Left lung (tissue), 10 donors: Measurements from ENCODE around the gene TMPRSS9. TPM values are rescaled to one million over a fixed set of nuclear protein-coding genes. Genes with fewer than 3 reads are reported as not detected.
A peak's percentile ranks its signal among the peaks of the same experiment; 100 is the strongest.

ENCODE experiments used
- ATAC-seq: fragments of 200-7000 bp; cut with Tn5 transposase; one replicate; pipeline ENCODE4 v1.9.1; 2020; ENCODE audit warnings: moderate library complexity
- DNase-seq, 4 donors: peaks; one replicate each; pipeline ENCODE4 v3.0.0-alpha.2; 2013 to 2020
- H3K27ac ChIP-seq, 2 donors: fragments of 200-600 bp; sonication (generic) in 1 of 2; one replicate each; pipeline versions ENCODE4 v1.5.0 to v1.8.0; 2020 to 2021
- H3K27me3 ChIP-seq, 2 donors: fragments of 200-600 bp; sonication (generic) in 1 of 2; one replicate each; pipeline versions ENCODE4 v1.5.0 to v1.8.0; 2020 to 2021
- H3K36me3 ChIP-seq, 2 donors: fragments of 200-600 bp; sonication (generic) in 1 of 2; one replicate each; pipeline versions ENCODE4 v1.5.0 to v1.8.0; 2020 to 2021
- H3K4me1 ChIP-seq, 2 donors: fragments of 200-600 bp; one replicate each; pipeline ENCODE4 v1.8.0; 2021
- H3K4me3 ChIP-seq, 2 donors: fragments of 200-600 bp; sonication (generic) in 1 of 2; one replicate each; pipeline versions ENCODE4 v1.5.0 to v1.8.0; 2020 to 2021; ENCODE audit warnings: mild to moderate bottlenecking in 1 of 2
- H3K9me3 ChIP-seq, 2 donors: fragments of 200-600 bp; sonication (generic) in 1 of 2; one replicate each; pipeline versions ENCODE4 v1.5.0 to v1.8.0; 2020 to 2021
- CTCF ChIP-seq, 2 donors: fragments of 200-600 bp; sonication (generic) in 1 of 2; IDR thresholded peaks; one replicate each; pipeline versions ENCODE4 v1.5.0 to v1.8.0; 2021; ENCODE audit warnings: antibody characterized with exemption in 2 of 2
- intact Hi-C, 2 donors: fragments of 100-400 bp; cut with DNase I; formaldehyde crosslinking; loops; one replicate each; pipeline versions ENCODE4 v1.11.2 to v1.14.2; 2022
- polyA plus RNA-seq, 6 donors: library from polyadenylated mRNA; unstranded; fragments of 120-200 nt; gene quantifications; one replicate each; pipeline ENCODE4 v1.2.1, GENCODE V29; 2013; ENCODE audit not compliant: insufficient read length in 6 of 6
- total RNA-seq, 2 donors: library from RNA; stranded (reverse); fragmentation: NEBNext Ultra II Directional; extraction: Animal tissue kit (Norgen Biotek cat#: 25700); gene quantifications; one replicate each; pipeline ENCODE4 v1.2.1, GENCODE V29; 2021
- donor health status: DM: no; HTN: yes; CAD: no.
- donor health status: DM: no; HTN: no; CAD: no.

Gene TMPRSS9
- total and polyA plus RNA-seq, 8 donors = 0.45 to 1.1 (median 0.49) TPM; not detected in 2

DNA sequence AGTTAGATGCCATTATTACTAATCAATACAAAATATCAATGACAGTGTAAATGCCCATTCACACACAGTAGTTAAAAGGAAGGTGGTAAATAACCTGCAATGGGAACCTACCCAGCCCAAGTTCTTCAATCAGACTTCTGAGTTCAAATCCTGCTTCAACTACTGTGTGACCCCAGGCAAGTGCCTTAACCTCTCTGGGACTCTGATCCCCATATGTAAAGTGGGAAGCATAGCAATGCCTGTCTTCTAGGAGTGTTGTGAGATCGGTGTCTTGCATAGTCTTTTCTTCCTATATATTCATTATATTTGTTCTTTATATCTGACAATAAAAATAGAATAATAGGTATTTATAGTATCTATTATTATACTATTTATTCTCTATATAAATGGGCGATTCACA, 60.4 kb downstream of the TMPRSS9 start:
- ATAC-seq = no peak
- TF ChIP-seq CTCF (IDR thresholded peaks at IDR 0.05) = no peak
- no peak for DNase-seq
- H3K9me3 ChIP-seq = no peaks in the 10 kb centered on the region
- no peaks in the 10 kb centered on the region for H3K27me3 ChIP-seq
- H3K36me3 ChIP-seq = peaks cover 0 to 24% of the 10 kb centered on the region in 2 donors
- peaks cover 0 to 13% of the 10 kb centered on the region in 2 donors for H3K4me1 ChIP-seq
- H3K4me3 ChIP-seq = no peak overlapping the region
- intact Hi-C loops = no loop called here
- H3K27ac ChIP-seq = no peak overlapping the region

GRCh38 chr19:2421581-2422306, 61.7 kb downstream of the TMPRSS9 start:
- H3K4me3 ChIP-seq = no peak overlapping the region
- H3K27ac ChIP-seq = no peak overlapping the region
- H3K36me3 ChIP-seq = peaks cover 0 to 27% of the 10 kb centered on the region in 2 donors
- DNase-seq = peak in 1 of 4 donors; percentile 55
- ATAC-seq = no peak
- TF ChIP-seq CTCF (IDR thresholded peaks at IDR 0.05) = no peak
- peaks cover 9 to 26% of the 10 kb centered on the region in 2 donors for H3K4me1 ChIP-seq
- intact Hi-C loops = no loop called here
- H3K27me3 ChIP-seq = no peaks in the 10 kb centered on the region
- no peaks in the 10 kb centered on the region for H3K9me3 ChIP-seq

- no peaks in the 10 kb centered on the region for H3K9me3 ChIP-seq
- peaks cover 0 to 22% of the 10 kb centered on the region in 2 donors for H3K36me3 ChIP-seq
- H3K4me1 ChIP-seq = peaks cover 14 to 33% of the 10 kb centered on the region in 2 donors
- no peaks in the 10 kb centered on the region for H3K27me3 ChIP-seq
- no peak overlapping the region for H3K4me3 ChIP-seq
- DNase-seq (peak in 3 of 4 donors; percentile 41 to 62 (median 55)), ATAC-seq (no peak)
- H3K27ac ChIP-seq = no peak overlapping the region
- intact Hi-C loops = no loop called here
- TF ChIP-seq CTCF (IDR thresholded peaks at IDR 0.05) = no peak
Measured at GRCh38 chr19:2423071-2423914, 63.2 kb downstream of the TMPRSS9 start.

DNA sequence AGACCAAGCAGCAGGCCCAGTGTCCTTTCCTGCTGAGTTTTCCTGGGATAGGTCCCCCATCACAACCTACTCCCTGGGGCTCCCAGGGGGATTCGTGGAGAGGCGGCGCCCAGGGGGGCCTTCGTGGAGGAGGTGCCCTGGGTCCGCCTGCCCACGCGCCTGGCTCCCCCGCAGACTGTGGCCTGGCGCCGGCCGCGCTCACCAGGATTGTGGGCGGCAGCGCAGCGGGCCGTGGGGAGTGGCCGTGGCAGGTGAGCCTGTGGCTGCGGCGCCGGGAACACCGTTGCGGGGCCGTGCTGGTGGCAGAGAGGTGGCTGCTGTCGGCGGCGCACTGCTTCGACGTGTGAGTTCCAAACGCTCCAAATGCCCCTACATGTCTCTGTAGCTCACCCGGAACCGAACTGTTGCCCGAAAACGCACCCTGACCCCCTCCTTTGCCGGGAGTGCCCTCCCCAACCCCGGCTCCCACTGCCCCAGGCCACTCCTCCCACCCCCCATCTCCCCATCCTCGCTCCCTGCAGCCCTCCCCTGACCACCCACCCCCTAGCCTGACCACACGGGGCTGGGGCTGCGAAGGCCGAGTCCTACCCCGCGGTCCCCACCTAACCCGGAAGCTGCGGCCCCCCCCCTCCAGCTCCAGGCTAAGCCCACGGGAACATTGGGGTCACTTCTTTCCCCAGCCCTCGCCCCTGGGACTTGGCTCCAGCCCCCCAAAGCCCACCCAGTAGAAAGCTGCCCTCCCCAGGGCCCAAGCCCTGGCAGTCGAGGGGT, 64.0 kb downstream of the TMPRSS9 start:
- intact Hi-C loops = no loop called here
- H3K27me3 ChIP-seq = no peaks in the 10 kb centered on the region
- peak in 1 of 4 donors; percentile 75 for DNase-seq
- no peak for ATAC-seq
- no peaks in the 10 kb centered on the region for H3K9me3 ChIP-seq
- peaks cover 18 to 38% of the 10 kb centered on the region in 2 donors for H3K4me1 ChIP-seq
- no peak overlapping the region for H3K27ac ChIP-seq
- H3K36me3 ChIP-seq = peaks cover 0 to 22% of the 10 kb centered on the region in 2 donors
- no peak overlapping the region for H3K4me3 ChIP-seq
- no peak for TF ChIP-seq CTCF (IDR thresholded peaks at IDR 0.05)
